Measurements from ENCODE around the gene UNC5C.

- TF ChIP-seq CTCF (optimal IDR thresholded peaks at IDR 0.05 in 1 of 3, IDR thresholded peaks at IDR 0.05 in 1 of 3, conservative IDR thresholded peaks at IDR 0.05 in 1 of 3; ENCODE audit: extremely low read depth in 1 of 3, insufficient read depth in 2 of 3, low read length in 3 of 3) (no peak), EZH2 (IDR thresholded peaks at IDR 0.05; ENCODE audit: low read length) (no peak)
Observed at GRCh38 chr4:95507147-95507546, 41.6 kb downstream of the UNC5C start.

Data from keratinocyte (primary cell).